ENCODE measurements around the gene PRKCA.
"Not testable (repeated sequence)": the region's sequence is repeated elsewhere in the genome, so short reads cannot be mapped to it uniquely, and the experiment has no call there.

Gene PRKCA

DNA sequence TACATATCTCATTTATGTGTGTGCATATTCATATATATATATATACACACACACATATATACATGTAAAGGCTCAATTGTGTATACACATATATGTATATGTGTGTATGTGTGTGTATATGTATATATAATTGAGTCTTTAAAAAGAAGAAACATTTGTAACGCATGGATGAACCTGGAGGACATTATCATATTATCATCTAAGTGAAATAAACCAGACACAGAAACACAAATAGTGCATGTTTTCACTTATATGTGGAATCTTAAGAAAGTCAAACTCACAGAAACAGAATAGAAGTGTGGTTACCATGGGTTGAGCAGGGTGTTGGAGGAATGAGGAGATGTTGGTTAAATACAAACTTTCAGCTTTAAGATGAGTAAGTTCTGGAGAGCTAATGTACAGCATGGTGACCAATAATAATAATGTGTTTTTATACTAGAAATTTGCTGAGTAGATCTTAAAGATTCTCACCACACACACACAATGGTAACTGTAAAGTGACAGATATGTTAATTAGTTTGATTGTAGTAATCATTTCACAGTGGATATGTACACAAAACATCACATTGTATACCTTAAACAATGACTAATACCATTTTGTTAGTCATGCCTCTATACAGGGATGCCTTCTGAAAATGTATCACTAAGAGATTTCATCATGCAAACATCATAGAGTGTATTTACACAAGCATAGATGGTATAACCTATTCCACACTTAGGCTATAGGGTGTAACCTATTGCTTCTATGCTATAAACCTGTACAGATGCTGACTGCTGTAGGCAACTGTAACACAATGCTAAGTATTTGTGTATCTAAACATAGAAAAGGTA, 399.9 kb downstream of the PRKCA start:
- DNase-seq: no peak

DNA sequence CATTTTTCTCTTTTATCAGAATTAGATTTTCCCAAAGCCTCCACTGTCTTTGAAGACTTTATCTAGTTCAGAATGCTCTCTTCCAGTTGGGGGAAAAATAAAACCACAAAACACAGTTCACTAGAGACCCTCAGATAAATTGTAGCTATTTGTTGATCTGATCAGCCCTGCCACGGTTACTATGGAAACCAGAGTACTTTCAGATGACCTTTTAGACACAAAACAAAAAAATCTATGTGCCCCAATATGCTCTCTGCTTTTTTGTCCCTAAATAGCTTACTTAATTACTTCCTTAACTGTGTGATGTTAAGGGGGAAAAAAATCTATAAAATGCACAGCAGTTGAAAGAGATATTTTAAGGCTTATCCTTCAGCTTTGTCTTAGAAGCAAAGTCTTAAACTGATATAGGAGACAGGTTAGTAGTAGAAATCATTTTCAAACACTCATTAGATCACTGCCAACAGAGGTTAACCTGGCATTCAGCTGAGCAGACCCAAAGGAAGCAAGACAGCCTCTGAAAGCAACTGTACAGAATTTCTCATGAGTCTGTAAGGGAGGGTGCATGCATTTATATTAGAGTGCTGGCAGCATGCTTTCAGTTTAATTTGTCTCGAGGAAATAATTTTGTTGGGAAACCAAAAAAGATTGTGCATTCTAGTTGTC, 402.6 kb downstream of the PRKCA start:
- no peak for DNase-seq

- DNase-seq: no peak
Observed at GRCh38 chr17:66706851-66707450, 404.5 kb downstream of the PRKCA start.

GRCh38 chr17:66711401-66711800, 409.0 kb downstream of the PRKCA start:
- no peak for DNase-seq

DNA sequence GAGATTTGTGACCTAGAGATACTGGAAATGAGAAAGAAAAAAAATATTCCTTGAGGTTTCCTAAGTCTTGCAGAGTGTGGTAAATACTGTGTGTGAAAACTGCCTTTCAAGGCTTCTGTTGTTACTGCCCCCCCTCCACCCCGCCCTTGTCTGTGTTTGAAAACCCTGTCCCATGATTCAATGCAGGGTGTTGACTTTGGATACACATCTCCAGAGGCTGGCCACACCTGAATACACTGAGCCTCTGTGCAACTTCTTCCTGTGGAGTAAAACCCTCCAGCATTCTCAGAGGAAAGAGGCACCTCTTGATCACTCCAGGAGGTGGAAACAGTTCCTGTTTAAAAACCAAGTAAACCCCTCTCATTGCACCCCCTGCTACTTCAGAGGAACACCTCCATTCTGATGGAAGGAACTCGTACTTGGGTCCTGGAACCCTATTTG, 409.5 kb downstream of the PRKCA start:
- DNase-seq: no peak

GRCh38 chr17:66712453-66712852, 410.0 kb downstream of the PRKCA start:
- DNase-seq: no peak

DNA sequence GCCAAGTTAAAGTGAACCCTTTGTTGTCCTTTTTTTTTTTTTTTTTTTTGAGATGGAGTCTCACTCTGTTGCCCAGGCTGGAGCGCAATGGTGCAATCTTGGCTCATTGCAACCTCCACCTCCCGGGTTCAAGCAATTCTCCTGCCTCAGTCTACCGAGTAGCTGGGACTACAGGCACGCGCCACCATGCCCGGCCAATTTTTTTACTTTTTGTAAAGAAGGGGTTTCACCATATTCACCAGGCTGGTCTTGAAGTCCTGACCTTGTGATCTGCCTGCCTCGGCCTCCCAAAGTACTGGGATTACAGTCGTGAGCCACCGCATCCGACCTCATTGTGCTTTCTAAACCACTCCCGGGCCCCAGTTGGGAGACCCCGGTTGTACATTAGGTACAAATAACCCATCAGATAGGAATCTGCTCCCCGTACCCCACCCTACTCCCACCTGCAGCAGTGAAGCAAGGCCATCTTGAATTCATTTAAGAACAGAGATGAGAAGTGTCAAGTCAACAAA, 410.7 kb downstream of the PRKCA start:
- not testable (repeated sequence) for DNase-seq

DNA sequence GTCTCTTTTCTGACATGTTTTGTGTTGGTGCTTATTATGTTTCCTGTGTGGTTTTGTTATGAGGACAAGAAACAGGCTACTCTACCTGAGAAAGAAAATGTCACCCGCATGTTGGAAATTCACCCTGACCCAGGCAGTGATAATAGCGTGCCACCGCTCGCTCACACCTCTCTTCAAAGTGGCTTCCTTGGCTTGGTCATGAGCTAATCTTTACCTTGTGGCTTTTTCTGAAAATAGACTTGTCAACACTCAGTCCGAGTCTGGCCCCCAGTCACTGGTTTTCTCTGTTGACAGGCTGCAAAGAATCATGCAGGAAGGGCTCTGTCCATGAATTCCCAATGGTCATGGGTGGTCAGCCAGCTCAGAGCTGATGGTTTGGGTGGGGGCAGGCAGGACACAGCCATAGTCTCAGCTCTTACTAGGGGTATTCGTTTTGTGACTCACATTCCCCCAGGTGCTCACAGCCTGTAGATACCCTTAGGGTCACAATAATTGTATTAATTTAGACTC, 411.2 kb downstream of the PRKCA start:
- peak; percentile 4 for DNase-seq

DNA sequence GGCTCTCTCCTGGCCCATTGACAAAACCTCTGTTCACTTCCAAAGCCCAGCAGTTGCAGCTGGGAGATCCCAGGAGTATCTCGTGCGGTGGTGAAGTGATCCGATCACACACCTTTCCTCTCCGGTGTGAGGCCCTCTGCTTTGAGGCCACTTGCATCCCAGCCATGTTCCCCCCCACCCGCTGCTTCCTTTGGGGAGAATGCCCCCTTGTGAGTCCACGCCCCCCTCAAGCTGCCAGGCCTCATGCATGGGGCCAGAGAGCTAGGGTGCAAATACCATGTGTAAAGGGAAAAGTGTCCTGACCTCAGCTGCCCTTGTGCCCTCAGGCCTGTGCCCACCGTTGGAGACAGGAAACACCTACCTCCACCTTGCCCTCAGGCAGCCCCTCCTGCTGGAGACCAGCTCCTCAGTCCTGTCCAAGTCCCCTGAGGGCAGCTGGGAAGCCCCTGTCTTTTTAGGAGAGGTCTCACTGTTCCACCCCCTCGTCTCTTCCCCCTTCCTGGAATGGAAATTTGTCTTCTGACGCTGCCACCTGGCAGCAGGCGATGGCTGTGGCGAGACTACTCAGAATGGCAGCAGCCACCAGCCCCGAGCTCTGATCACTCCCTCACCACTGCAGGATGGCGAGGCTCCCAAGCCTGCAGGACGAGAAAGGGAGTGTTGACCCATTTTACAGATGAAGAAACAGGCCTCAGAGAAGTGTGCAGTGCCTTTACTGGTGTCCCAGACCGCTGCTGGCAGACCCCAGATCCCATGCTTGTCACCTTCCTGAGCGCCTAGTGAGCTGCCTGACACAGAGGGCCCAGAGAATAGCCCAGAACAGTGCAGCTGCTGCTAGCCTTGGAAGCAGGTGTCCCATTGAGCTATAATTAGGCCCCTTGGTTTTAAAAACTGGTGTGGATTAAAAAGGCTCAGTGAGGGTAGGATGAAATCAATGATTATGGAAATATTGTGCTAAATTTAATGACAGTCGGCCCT, 411.9 kb downstream of the PRKCA start:
- DNase-seq: no peak

- DNase-seq: no peak
Observed at GRCh38 chr17:66715076-66715675, 412.8 kb downstream of the PRKCA start.

DNA sequence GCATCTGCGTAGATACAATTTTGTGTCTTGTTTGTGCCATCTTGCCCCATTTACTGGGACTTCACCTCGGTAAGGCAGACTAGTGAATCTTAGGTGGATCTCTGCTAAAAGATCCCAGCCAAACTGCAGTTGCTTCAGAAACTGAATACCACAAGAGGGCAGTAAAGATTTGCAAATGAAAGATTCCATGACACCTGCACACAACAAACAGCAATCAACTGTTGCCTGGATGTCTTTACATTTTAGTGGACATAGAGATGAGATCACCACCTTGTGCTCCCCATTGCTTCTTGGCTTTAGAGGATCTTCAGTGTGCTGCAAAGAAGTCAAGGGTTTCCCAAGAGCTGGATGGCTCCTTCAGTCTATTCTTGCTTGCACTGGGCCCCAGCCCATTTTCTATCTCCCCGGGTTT, 413.3 kb downstream of the PRKCA start:
- peak; percentile 59 for DNase-seq

DNA sequence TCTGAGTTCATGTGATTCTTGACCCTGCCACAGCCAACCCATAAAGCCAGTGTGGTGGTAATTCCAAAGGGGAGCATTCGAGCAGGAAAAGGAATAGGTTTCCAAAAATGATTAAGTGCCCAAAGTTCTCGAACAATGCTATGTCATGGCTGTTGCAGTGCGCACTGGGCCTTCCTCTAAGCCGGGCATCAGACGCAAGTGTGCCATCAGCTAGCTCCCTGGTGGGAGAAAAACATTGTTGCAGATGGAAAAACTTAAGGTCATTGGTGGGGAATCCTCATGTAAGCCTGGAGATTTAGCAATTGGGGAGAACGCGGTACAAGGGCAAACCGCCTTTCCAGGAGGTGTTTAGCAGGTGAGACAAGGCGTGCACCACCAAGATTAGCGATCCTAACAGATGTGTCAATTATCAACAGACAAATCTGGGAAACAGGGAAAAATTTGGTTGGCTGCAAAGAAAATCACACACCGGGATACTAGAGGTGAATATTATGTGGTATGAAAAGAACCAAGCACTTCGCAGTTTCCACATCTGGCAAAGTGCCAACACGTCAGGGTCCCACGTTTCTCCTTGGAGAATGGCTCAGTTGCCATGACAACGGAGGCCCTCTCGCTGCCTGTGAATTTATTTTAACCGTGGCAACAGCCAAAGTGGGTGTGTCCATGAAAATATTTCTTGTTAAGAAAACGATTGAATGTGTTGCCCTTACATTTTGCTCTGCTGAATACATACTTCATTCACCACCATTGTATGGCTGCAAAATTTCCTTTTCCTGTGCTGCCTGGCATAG, 414.0 kb downstream of the PRKCA start:
- DNase-seq: no peak

- DNase-seq: no peak
Observed at GRCh38 chr17:66717641-66718058, 415.2 kb downstream of the PRKCA start.

GRCh38 chr17:66720027-66720426, 417.6 kb downstream of the PRKCA start:
- DNase-seq: no peak

GRCh38 chr17:66720567-66720966, 418.2 kb downstream of the PRKCA start:
- DNase-seq: no peak

DNA sequence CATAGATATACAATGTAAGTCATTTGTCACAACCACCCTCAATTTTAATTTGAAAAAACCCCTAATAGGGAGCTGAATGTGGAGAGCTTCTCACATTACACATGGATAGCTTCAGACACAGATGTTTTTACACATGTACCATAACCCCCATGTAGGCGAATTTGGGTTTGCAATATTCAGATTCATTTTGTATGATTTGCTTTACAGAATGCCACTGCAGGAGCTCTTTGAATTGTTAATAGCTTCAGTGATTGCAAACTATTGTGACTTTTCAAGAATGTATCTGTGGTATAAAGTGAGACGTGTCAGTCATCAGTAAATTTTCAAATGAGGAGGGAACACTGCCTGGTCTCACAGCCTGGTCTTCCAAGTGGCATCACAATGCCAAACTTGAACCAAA, 419.9 kb downstream of the PRKCA start:
- no peak for DNase-seq

DNA sequence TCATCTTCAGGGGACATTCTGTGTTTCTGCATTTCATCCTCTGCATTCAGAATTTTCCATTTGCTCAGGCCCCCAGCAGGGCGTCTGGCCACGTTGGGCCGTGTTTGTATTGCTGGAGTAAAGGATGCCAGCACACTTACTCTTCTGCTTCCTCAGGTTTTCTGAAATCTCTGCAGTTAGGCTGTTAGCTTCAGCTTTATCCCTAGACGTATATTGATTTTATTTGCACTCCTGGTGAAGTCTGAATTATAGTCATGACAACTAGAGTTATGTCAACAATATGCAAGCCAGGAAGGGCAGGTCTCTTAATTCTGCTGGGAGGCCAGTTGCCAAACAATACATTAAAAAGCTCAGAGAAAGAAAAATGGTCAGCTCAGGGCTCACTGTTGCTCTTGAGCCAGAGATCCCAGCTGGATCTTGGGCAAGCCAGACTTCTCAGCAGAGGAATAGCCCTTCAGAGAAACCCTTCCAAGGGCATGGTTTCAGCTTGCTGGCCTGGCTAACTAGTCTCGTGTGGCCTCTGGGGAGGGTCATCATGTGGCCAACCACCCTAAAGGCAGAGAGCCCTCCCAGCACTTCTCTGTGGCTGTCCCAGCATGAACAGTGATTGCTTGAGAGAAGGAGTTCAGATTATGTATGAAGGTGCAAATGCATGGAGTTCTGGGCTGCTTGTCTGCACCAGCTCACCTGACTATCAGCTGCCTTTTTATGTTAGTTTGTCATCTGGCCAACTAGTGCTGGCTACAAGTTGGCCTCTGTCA, 422.3 kb downstream of the PRKCA start:
- DNase-seq: no peak

- DNase-seq: not testable (repeated sequence)
Observed at GRCh38 chr17:66725438-66725837, 423.0 kb downstream of the PRKCA start.

DNA sequence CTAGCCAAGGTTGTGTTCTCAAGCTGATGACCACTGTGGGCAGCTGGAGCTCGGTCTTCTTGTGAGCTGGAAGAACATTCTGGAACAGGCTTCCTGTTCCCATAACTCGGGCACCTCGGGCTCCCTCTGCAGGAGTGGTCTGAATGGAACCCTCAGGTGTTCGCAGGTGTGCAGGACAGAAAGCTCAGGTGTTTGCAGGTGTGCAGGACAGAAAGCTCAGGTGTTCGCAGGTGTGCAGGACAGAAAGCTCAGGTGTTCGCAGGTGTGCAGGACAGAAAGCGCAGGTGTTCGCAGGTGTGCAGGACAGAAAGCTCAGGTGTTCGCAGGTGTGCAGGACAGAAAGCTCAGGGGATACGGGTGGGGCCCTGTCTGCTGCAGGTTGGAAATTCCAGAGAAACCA, 423.5 kb downstream of the PRKCA start:
- no peak for DNase-seq

- DNase-seq: no peak
Observed at GRCh38 chr17:66726371-66726770, 424.0 kb downstream of the PRKCA start.
